Raji (cell line): ENCODE data around the gene PAQR4.

Experiments
- POLR2A ChIP-seq: IDR thresholded peaks from 2 replicates; pipeline ENCODE4 v1.6.1; 2011; ENCODE audit warnings: low read depth, low read length, control low read depth; ENCODE audit not compliant: insufficient read depth

PAQR4 gene

GRCh38 chr16:2980227-2981176, 11.4 kb downstream of the PAQR4 start, which contains the start of gene PKMYT1:
TSS of gene PKMYT1 (minus strand) at chr16:2980446. CDS start at chr16:2979657, 789 bp downstream.
- peak; percentile 96 for TF ChIP-seq POLR2A

- TF ChIP-seq POLR2A: no peak
These were observed 12.2 kb downstream of the PAQR4 start for GRCh38 chr16:2981177-2981898.

GRCh38 chr16:2981899-2982250, 12.7 kb downstream of the PAQR4 start:
- TF ChIP-seq POLR2A: 0 out of 2 replicates have a peak, but pooled peaks have one; percentile 21

- no peak for TF ChIP-seq POLR2A
These were observed 13.3 kb downstream of the PAQR4 start for GRCh38 chr16:2982402-2982801.

GRCh38 chr16:2983706-2984136, 14.6 kb downstream of the PAQR4 start:
- TF ChIP-seq POLR2A: no peak; the same call in 1 of the 2 replicates

GRCh38 chr16:2985462-2985861, 16.3 kb downstream of the PAQR4 start:
- no peak for TF ChIP-seq POLR2A

GRCh38 chr16:2985893-2986355, 16.8 kb downstream of the PAQR4 start:
- no peak for TF ChIP-seq POLR2A

GRCh38 chr16:2986623-2987188, 17.6 kb downstream of the PAQR4 start:
- TF ChIP-seq POLR2A: no peak

GRCh38 chr16:2987286-2987685, 18.1 kb downstream of the PAQR4 start:
- TF ChIP-seq POLR2A: no peak

- TF ChIP-seq POLR2A: no peak
These were observed 18.7 kb downstream of the PAQR4 start for GRCh38 chr16:2987833-2988232.

GRCh38 chr16:2988590-2989099, 19.5 kb downstream of the PAQR4 start:
- TF ChIP-seq POLR2A: no peak

- no peak for TF ChIP-seq POLR2A
These were observed 21.7 kb downstream of the PAQR4 start for GRCh38 chr16:2990891-2991290.

GRCh38 chr16:2991566-2992261, 22.6 kb downstream of the PAQR4 start:
- TF ChIP-seq POLR2A: no peak

GRCh38 chr16:2992383-2993081, 23.4 kb downstream of the PAQR4 start:
- TF ChIP-seq POLR2A: no peak
